VCaP (cell line): ENCODE data around the gene ICOS.

Source experiments
- H3K27ac ChIP-seq: fragments of 450-650 bp; 2 replicates; pipeline ENCODE4 v1.5.1; 2017
- TF ChIP-seq, protein P1 (sequence below): fragments of 450-650 bp; conservative IDR thresholded peaks from 2 replicates; pipeline ENCODE4 v1.5.1; 2017; ENCODE audit warnings: mild to moderate bottlenecking, moderate library complexity

ICOS gene

DNA sequence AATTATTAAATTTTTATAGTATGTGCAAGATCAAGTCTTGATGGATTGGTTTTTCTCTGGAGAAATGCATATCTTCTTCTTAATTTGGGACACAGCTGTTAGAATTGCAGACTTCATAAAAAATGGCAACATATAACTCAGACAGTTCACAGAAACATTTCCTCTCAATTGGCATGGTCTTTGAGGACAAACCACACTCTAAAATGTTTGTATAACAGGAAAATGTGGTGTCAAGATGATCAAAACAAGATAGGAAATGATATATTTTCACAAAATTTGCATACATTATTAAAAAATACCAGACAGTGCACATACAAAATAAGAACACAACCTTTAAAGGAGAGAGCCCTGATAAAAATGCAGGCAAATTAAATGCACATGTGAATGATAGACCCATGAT lies 63.9 kb downstream of the ICOS start:
- TF ChIP-seq, protein P1, sequence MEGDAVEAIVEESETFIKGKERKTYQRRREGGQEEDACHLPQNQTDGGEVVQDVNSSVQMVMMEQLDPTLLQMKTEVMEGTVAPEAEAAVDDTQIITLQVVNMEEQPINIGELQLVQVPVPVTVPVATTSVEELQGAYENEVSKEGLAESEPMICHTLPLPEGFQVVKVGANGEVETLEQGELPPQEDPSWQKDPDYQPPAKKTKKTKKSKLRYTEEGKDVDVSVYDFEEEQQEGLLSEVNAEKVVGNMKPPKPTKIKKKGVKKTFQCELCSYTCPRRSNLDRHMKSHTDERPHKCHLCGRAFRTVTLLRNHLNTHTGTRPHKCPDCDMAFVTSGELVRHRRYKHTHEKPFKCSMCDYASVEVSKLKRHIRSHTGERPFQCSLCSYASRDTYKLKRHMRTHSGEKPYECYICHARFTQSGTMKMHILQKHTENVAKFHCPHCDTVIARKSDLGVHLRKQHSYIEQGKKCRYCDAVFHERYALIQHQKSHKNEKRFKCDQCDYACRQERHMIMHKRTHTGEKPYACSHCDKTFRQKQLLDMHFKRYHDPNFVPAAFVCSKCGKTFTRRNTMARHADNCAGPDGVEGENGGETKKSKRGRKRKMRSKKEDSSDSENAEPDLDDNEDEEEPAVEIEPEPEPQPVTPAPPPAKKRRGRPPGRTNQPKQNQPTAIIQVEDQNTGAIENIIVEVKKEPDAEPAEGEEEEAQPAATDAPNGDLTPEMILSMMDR, result no peak
- H3K27ac ChIP-seq, result peak overlapping the region; percentile 51

DNA sequence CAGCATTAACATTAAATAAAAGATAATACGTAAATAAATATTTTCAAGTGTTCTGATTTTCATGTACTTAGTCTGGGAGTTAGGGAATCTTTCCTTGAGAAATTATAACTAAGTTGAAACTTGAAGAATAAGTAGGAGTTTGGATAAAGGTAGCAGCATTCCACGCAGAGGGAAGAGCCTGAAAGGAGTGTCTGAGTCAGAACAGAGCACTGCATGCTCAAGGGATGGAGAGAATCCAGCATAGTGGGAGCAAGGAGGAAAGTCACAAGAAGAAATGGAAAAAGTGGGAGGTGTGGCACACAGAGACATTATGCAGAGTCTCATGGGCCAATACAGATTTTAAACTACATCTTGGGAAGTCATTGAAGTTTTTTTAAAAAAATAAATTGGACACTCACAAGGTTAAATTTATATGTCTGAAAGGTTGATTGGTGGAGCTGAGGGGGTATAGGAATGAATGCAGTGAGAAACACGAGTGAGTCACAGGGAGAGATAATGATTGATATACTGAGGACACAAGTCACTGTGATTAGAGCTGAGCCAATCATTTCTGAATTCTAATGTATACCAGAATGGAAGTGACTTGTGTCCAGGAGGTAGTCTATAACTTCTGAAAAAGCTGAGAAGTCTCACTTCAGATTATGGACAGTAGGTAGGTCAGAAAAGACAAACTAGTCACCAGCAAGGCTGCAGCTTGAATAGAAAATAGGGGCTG lies 66.9 kb downstream of the ICOS start:
- no peak overlapping the region for H3K27ac ChIP-seq
- TF ChIP-seq, protein P1, result no peak

DNA sequence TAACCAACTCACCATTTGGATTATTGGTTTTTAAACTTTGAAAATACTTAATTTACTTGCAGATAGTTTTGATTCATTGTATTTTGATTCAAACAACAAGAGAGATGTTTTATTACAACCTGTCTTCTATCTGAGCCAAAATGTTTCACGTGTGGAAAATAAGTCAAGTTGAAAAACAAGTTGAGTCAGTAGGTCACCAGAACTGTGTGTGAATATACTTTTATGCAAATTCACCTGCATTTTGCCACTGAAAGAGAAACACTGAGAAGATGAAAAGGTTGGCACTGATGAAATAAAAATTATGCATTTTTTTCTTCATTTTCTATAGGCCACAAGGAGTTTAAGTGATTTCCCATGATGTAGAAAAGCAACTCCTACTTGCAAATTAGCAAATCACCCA lies 68.3 kb downstream of the ICOS start:
- TF ChIP-seq, protein P1, result no peak
- no peak overlapping the region for H3K27ac ChIP-seq

DNA sequence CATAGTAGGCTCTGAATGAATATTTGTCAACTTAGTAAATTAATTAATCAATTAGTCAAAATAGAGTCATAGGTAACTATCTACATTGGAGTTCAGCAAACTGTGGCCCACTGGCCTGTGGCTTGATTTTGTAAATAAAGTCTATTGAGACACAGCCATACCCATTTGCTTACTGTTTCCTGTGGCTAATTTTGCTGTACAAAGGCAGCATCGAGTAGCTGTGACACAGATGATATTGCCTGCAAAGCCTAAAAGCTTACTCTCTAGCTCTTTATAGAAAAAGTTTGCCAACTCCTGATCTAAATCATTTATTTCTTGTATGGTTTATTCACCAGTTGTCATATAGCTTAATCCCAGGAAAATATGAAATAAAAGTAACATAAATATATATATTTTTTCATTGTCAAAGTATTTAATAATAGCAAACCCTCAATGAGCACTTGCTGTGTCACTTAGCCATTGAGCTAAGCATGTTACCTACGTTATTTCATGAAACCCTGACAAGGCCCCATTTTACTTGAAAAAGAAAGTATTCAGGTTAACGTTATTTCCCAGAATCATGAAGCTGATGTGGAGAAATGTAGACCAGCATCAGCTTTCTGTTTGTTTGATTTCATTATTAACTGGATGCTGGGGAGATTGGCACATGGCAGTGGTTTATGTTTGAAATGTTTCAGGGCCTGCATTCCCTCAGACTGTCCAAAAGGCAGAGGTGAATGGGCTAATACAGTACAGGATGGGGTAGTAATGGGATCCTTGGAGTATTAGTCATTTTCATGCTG lies 69.6 kb downstream of the ICOS start:
- no peak overlapping the region for H3K27ac ChIP-seq
- TF ChIP-seq, protein P1, result no peak

DNA sequence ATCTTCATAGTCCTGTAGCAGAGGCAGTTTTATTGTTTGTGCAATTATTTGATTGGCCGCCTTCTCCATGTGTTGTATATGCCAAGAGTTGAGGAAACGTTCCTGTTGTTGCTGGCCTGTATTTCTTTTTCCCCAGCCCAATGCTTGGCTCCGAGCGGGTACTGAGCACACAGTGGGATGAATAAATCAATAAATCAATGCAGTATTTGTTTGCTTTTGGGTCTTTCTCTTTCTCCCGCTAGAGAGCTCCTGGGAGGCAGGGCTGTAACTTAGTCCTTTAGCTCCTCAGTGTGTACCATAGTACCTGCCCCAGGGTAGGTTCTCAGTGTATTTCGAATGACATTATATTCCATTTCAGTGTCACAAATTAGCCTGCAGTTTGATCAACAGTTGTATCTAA lies 71.8 kb downstream of the ICOS start:
- no peak overlapping the region for H3K27ac ChIP-seq
- TF ChIP-seq, protein P1, result no peak

DNA sequence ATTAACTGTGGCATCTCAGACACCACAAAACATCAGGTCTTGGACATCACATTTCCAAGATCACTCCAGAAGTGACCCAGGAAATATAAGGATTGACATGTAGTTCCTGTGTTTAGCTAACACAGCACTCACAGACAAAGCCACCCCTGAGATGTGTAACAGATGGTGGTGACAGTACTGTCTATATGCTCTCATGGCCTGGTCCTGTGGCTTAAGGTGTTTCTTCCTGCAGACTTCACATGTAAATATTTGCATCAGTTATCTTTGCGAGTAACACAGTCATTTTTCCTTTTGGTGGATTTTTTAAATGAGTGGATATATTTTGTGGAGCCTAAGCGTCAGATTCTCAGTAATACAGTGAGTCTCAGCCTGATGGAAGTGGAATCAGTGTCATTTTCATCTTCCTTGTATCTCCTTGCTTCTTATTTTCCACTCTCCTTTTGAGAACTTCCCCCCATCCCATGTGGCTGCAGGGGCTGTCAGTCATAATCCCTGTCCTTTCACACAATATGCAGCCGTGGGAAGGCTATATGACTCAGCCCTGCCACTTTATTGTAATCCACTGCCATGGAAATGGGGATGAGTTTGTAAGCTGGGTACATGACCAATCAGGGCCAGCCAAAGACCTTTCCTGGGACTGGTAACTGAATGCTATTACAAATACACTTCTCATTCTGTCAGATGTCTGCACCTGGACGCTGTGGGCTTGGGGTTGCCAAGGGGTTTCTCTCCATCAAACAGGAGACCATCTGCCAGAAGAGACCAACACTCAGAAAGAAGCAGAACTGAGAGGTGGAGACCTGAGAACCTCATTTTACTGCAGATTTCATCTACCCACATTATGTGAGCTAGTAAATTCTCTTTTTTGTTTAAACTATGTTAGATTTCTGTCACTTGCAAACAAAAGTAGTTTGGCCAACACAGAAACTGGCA lies 74.3 kb downstream of the ICOS start:
- TF ChIP-seq, protein P1, result no peak
- H3K27ac ChIP-seq, result peak overlapping the region; percentile 91
